ENCODE measurements around the gene GTF2IRD1. TPM values are rescaled to one million over a fixed set of nuclear protein-coding genes. Genes with fewer than 3 reads are reported as not detected.
A peak's percentile ranks its signal among the peaks of the same experiment; 100 is the strongest.

The GTF2IRD1 gene
- total RNA-seq, 1 experiment from 2014 or later = 73.6 TPM

DNA sequence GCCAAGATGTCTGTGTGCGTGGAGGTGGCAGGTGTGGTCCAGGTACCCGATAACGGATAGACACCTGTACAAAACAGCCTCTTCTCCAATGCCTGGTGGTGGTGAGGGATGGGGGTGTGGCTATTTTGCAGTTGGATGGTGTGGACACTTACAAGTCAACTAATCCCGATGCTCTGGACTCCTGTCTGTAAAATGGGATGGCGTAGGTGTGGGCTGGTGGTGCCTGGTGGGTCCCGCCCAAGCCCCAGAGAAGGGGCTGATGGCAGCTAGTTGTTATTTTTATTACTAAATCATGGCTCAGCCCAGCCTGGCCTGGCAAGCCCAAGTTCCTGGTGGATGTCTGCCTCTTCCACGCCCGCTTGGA lies 22.3 kb downstream of the GTF2IRD1 start:
- no TSS peak for BruUV-seq (replicated peaks)
- Histone ChIP-seq H3K27me3 (replicated peaks; ENCODE audit: insufficient read depth, low read depth, low read length, poor library complexity) (no peaks in the 10 kb centered on the region), H3K9me3 (ENCODE audit: low read depth, low read length, poor library complexity, severe bottlenecking) (no peaks in the 10 kb centered on the region), H3K4me3 (ENCODE audit: low read depth, low read length, poor library complexity, severe bottlenecking) (no peak overlapping the region), H3K4me1 (ENCODE audit: insufficient read depth, low read length, poor library complexity, severe bottlenecking) (peaks cover 23% of the 10 kb centered on the region), H3K27ac (ENCODE audit: low read depth, low read length, poor library complexity, severe bottlenecking) (no peak overlapping the region), H3K36me3 (ENCODE audit: insufficient read depth, low read length, poor library complexity, severe bottlenecking) (no peaks in the 10 kb centered on the region)
- no peak for DNase-seq (ENCODE audit: low spot score)
- ChIA-PET POLR2A (ENCODE audit: low non-redundant PET) (no interaction called here), CTCF (no interaction called here)
- TF ChIP-seq EZH2 (IDR thresholded peaks at IDR 0.05; ENCODE audit: borderline replicate concordance, low read depth, low read length, poor library complexity, severe bottlenecking) = no peak
- TF ChIP-seq, protein P1, sequence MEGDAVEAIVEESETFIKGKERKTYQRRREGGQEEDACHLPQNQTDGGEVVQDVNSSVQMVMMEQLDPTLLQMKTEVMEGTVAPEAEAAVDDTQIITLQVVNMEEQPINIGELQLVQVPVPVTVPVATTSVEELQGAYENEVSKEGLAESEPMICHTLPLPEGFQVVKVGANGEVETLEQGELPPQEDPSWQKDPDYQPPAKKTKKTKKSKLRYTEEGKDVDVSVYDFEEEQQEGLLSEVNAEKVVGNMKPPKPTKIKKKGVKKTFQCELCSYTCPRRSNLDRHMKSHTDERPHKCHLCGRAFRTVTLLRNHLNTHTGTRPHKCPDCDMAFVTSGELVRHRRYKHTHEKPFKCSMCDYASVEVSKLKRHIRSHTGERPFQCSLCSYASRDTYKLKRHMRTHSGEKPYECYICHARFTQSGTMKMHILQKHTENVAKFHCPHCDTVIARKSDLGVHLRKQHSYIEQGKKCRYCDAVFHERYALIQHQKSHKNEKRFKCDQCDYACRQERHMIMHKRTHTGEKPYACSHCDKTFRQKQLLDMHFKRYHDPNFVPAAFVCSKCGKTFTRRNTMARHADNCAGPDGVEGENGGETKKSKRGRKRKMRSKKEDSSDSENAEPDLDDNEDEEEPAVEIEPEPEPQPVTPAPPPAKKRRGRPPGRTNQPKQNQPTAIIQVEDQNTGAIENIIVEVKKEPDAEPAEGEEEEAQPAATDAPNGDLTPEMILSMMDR (conservative IDR thresholded peaks at IDR 0.05; ENCODE audit: low read depth, low read length) = no peak
- intact Hi-C loops (cut with micrococcal nuclease; ENCODE audit: unreplicated experiment) = no loop called here

DNA sequence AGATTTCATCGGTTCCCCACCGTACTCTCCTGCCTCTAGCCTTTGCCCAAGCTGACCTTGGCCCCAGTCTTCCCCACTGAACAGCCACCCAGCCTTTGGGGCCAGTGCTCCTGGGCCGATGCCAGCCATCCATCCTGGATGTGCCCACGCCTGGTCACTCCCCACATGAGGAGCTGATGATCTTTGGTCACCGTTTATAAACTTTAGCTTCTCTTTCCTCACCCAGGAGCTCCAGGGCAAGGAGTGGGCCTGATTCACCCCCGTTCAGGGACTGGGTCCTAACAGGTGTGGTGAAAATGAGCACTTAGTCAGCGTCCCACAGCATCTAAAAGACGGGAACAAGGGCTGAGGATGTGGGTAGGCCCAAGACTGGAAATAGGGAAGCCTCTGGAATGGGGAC lies 22.9 kb downstream of the GTF2IRD1 start:
- intact Hi-C loops (cut with micrococcal nuclease; ENCODE audit: unreplicated experiment) = no loop called here

DNA sequence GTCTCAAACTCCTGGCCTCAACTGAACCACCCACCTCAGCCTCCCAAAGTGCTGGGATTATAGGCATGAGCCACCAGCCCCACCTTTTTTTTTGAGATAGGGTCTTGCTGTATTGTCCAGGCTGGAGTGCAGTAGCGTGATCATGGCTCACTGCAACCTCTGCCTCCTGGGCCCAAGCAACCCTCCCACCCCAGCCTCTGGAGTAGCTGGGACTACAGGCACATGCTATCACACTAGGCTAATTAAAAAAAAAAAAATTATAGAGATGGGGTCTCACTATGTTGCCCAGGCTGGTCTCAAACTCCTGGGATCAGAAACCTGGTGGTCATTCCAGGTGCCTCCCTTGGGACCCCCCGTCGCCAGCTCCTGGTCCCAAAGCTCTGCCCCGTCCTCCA lies 25.0 kb downstream of the GTF2IRD1 start:
- DNase-seq (ENCODE audit: low spot score) = no peak
- H3K4me3 ChIP-seq (ENCODE audit: low read depth, low read length, poor library complexity, severe bottlenecking) = no peak overlapping the region
- H3K36me3 ChIP-seq (ENCODE audit: insufficient read depth, low read length, poor library complexity, severe bottlenecking) = no peaks in the 10 kb centered on the region
- POLR2A ChIA-PET (ENCODE audit: low non-redundant PET) = interaction anchor here (0.6 kb wide), 1 partner anchor 396 kb away, joined by 3 read pairs; no protein-coding TSS in a partner anchor
- intact Hi-C loops (cut with micrococcal nuclease; ENCODE audit: unreplicated experiment) = no loop called here
- TF ChIP-seq, protein P1 (conservative IDR thresholded peaks at IDR 0.05; ENCODE audit: low read depth, low read length) = no peak
- TF ChIP-seq EZH2 (IDR thresholded peaks at IDR 0.05; ENCODE audit: borderline replicate concordance, low read depth, low read length, poor library complexity, severe bottlenecking) = no peak
- BruUV-seq (replicated peaks) = no TSS peak
- peaks cover 42% of the 10 kb centered on the region for H3K4me1 ChIP-seq (ENCODE audit: insufficient read depth, low read length, poor library complexity, severe bottlenecking)
- no peaks in the 10 kb centered on the region for H3K27me3 ChIP-seq (replicated peaks; ENCODE audit: insufficient read depth, low read depth, low read length, poor library complexity)
- H3K9me3 ChIP-seq (ENCODE audit: low read depth, low read length, poor library complexity, severe bottlenecking) = no peaks in the 10 kb centered on the region
- peak overlapping the region; percentile 71 for H3K27ac ChIP-seq (ENCODE audit: low read depth, low read length, poor library complexity, severe bottlenecking)
- CTCF ChIA-PET = no interaction called here

More for the DNA sequence above, 22.9 kb downstream of the GTF2IRD1 start:
- H3K4me1 ChIP-seq (ENCODE audit: insufficient read depth, low read length, poor library complexity, severe bottlenecking) = peaks cover 23% of the 10 kb centered on the region
- TF ChIP-seq, protein P1 (conservative IDR thresholded peaks at IDR 0.05; ENCODE audit: low read depth, low read length) = no peak
- TF ChIP-seq EZH2 (IDR thresholded peaks at IDR 0.05; ENCODE audit: borderline replicate concordance, low read depth, low read length, poor library complexity, severe bottlenecking) = no peak
- H3K36me3 ChIP-seq (ENCODE audit: insufficient read depth, low read length, poor library complexity, severe bottlenecking) = no peaks in the 10 kb centered on the region
- no TSS peak for BruUV-seq (replicated peaks)
- no peak overlapping the region for H3K27ac ChIP-seq (ENCODE audit: low read depth, low read length, poor library complexity, severe bottlenecking)
- no peaks in the 10 kb centered on the region for H3K27me3 ChIP-seq (replicated peaks; ENCODE audit: insufficient read depth, low read depth, low read length, poor library complexity)
- no peak for DNase-seq (ENCODE audit: low spot score)
- CTCF ChIA-PET = no interaction called here
- POLR2A ChIA-PET (ENCODE audit: low non-redundant PET) = no interaction called here
- no peaks in the 10 kb centered on the region for H3K9me3 ChIP-seq (ENCODE audit: low read depth, low read length, poor library complexity, severe bottlenecking)
- no peak overlapping the region for H3K4me3 ChIP-seq (ENCODE audit: low read depth, low read length, poor library complexity, severe bottlenecking)

Data from A673 (cell line).